Erythroblast (primary cell): ENCODE results near the gene ITPKB.

Experiments used
- DNase-seq, 2 experiments: peaks; one replicate each; lab custom pipeline; 2025; lab: John Stamatoyannopoulos, UW
- GATA1 ChIP-seq: IDR thresholded peaks from 2 replicates; pipeline ENCODE4 v1.6.1; 2011; ENCODE audit warnings: low read depth, mild to moderate bottlenecking, control low read depth, low read length, moderate library complexity
- POLR2A ChIP-seq: IDR thresholded peaks from 2 replicates; pipeline ENCODE4 v1.6.1; 2011; ENCODE audit warnings: mild to moderate bottlenecking, low read length

Gene ITPKB

GRCh38 chr1:226697929-226698544, 41.0 kb downstream of the ITPKB start:
- DNase-seq, result no peak
- TF ChIP-seq GATA1, result no peak
- no peak for TF ChIP-seq POLR2A

- DNase-seq, result no peak
- TF ChIP-seq POLR2A, result no peak
- TF ChIP-seq GATA1, result no peak
These were observed 41.7 kb downstream of the ITPKB start for GRCh38 chr1:226697151-226697928.

- DNase-seq, result no peak
- TF ChIP-seq GATA1 (no peak), POLR2A (no peak)
These were observed 42.5 kb downstream of the ITPKB start for GRCh38 chr1:226696547-226696946.

- DNase-seq, result no peak
- TF ChIP-seq POLR2A (no peak), GATA1 (no peak)
These were observed 43.7 kb downstream of the ITPKB start for GRCh38 chr1:226695335-226695900.

GRCh38 chr1:226692823-226693222, 46.3 kb downstream of the ITPKB start:
- no peak for DNase-seq
- no peak for TF ChIP-seq POLR2A
- TF ChIP-seq GATA1, result no peak

- no peak for DNase-seq
- TF ChIP-seq GATA1, result no peak
- no peak for TF ChIP-seq POLR2A
These were observed 46.9 kb downstream of the ITPKB start for GRCh38 chr1:226692051-226692792.

GRCh38 chr1:226691247-226691646, 47.8 kb downstream of the ITPKB start:
- no peak for DNase-seq
- no peak for TF ChIP-seq POLR2A
- TF ChIP-seq GATA1, result no peak

- DNase-seq, result no peak
- TF ChIP-seq POLR2A (no peak), GATA1 (no peak)
These were observed 48.6 kb downstream of the ITPKB start for GRCh38 chr1:226690460-226690982.

- no peak for TF ChIP-seq GATA1
- TF ChIP-seq POLR2A, result no peak
- no peak for DNase-seq
These were observed 50.3 kb downstream of the ITPKB start for GRCh38 chr1:226688808-226689207.

GRCh38 chr1:226688056-226688748, 50.9 kb downstream of the ITPKB start:
- no peak for DNase-seq
- no peak for TF ChIP-seq GATA1
- no peak for TF ChIP-seq POLR2A

GRCh38 chr1:226687426-226687825, 51.7 kb downstream of the ITPKB start:
- TF ChIP-seq GATA1, result no peak
- TF ChIP-seq POLR2A, result no peak
- no peak for DNase-seq

- TF ChIP-seq GATA1 (no peak), POLR2A (no peak)
- no peak for DNase-seq
These were observed 52.3 kb downstream of the ITPKB start for GRCh38 chr1:226686440-226687425.
